Loucy (cell line): ENCODE data around the gene RTP3.

Source experiments
- CTCF ChIP-seq: fragments of 200-600 bp; sonication (generic); conservative IDR thresholded peaks from 2 replicates; pipeline ENCODE4 v1.5.1; 2014; ENCODE audit warnings: mild to moderate bottlenecking, antibody characterized with exemption, low read length
- EZH2phosphoT487 ChIP-seq: fragments of 200-600 bp; IDR thresholded peaks from 2 replicates; pipeline ENCODE4 v1.6.1; 2018; ENCODE audit warnings: antibody characterized with exemption, mild to moderate bottlenecking, moderate library complexity, borderline replicate concordance

GRCh38 chr3:46448721-46449120 lies 49.1 kb upstream of the RTP3 start:
- TF ChIP-seq CTCF (no peak), EZH2phosphoT487 (no peak)
